Iris pigment epithelial cell (primary cell): ENCODE results near the gene APBB1.

Experiments used
- DNase-seq: peaks from one replicate; pipeline ENCODE4 v3.0.0-alpha.2; 2011; ENCODE audit warnings: low read depth

The APBB1 gene

DNA sequence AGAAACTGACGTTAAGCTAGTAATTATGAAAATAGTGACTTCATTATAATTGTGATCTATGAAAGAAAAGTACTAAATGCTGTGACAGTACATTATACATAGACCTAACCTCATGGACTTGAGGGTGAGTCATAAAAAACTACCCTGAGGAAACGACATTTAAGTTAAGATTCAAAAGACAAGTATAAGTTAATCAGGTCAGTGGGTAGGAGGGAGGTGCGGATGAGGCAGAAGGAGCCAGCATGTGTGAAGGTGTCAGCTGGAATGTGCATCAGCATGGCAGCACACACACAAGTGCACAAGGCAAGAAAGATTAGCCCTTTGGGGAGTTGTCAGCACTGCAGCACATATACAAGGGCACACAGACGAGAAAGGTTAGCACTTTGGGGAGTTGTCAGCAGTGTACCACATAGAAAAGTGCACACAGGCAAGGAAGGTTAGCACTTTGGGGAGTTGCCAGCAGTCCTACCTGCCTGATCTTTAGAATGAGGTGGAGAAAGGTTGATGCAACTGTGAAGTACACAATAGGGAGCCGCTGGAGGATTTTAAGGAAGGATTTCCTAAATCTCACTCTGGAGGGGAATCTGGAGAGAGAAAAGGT is 67.0 kb downstream of the APBB1 start:
- DNase-seq = no peak

DNA sequence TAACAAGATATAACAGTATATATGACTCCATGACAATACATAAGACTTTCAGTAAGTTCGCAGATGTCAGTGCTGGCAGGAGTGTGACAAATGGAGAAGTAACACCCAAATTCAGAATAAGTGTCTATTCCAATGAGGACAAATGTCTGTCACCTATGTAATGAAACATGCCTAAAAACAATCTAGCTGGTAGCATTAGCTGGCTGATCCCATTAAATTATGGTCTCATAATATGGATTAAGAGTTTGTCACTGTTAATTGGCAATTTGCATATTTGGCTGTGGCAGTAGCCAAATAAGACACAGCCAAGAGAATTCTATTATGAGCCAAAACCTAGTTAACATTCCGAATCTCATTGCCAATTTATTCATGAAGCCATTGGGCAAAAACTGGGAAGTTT is 68.4 kb downstream of the APBB1 start:
- no peak for DNase-seq

DNA sequence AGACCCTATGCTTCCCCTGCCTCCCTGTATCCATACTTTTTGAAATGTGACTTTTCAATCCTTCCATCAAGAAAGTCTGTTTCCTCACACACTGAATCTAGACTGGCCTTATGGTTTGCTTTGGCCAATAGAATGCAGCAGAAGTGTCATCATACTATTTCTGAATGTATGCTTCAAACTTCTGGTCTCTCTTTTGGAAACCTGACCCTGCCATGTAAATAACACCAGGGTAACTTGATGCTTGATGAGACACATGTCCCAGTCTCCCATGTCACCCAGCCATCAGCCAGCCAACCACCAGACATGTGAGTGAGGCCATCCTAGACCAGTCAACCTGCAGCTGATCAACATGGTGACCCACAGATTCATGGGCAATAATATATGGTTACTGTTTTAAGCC is 68.9 kb downstream of the APBB1 start:
- no peak for DNase-seq

DNA sequence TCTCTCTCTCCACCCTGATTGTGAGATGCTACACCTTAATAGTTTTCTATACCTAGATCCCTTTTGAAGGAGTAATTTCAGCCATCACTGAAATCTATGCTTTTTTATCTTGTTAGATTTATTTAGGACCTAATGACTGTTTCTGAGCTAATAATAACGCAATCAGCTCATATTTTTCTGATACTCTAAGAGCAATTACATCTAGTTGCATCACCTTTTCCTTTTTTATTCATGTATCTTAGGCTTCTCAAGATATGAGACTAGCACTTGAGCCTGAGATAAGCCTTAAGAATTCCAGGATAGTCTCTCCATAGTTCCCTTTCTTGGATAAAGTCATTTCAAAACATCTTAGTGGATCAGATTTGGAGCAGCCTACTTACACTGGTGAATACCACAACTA is 73.5 kb downstream of the APBB1 start:
- no peak for DNase-seq
